Neural cell (in vitro differentiated cells): ENCODE results near the gene BCAT1. TPM values are rescaled to one million over a fixed set of nuclear protein-coding genes. Genes with fewer than 3 reads are reported as not detected.

Source experiments
- H2AFZ ChIP-seq: fragments of 200-600, 300-800 bp; sonication (generic), shearing (Covaris generic); 2 replicates; pipeline ENCODE4 v1.6.0; 2014; ENCODE audit warnings: low read depth, mild to moderate bottlenecking, antibody characterized with exemption, low read length, moderate library complexity
- H3F3A ChIP-seq: fragments of 200-600 bp; shearing (Covaris generic); 2 replicates; pipeline ENCODE4 v1.6.1; 2016; ENCODE audit warnings: mild to moderate bottlenecking, moderate library complexity, mixed read lengths, antibody characterized with exemption, low read length; ENCODE audit not compliant: insufficient read depth, poor library complexity, severe bottlenecking
- H3K27ac ChIP-seq: fragments of 200-600, 300-800 bp; sonication (generic), shearing (Covaris generic); 2 replicates; pipeline ENCODE4 v1.5.1; 2014; ENCODE audit warnings: mild to moderate bottlenecking, low read length, moderate library complexity
- H3K27me3 ChIP-seq: fragments of 300-800, 200-600 bp; sonication (generic), shearing (Covaris generic); 2 replicates; pipeline ENCODE4 v1.6.0; 2014; ENCODE audit warnings: mild to moderate bottlenecking, low read depth, low read length, moderate library complexity; ENCODE audit not compliant: insufficient read depth
- H3K36me3 ChIP-seq: fragments of 300-800, 200-600 bp; sonication (generic), shearing (Covaris generic); 2 replicates; pipeline ENCODE4 v1.5.1; 2014; ENCODE audit warnings: mild to moderate bottlenecking, antibody characterized with exemption, low read length, moderate library complexity; ENCODE audit not compliant: insufficient read depth
- H3K4me2 ChIP-seq: fragments of 300-800, 200-600 bp; sonication (generic), shearing (Covaris generic); 2 replicates; pipeline ENCODE4 v1.6.0; 2014; ENCODE audit warnings: mild to moderate bottlenecking, low read length
- H3K4me3 ChIP-seq: fragments of 300-800, 200-600 bp; sonication (generic), shearing (Covaris generic); 2 replicates; pipeline ENCODE4 v1.5.1; 2014; ENCODE audit warnings: mild to moderate bottlenecking, low read length, moderate library complexity
- H3K79me2 ChIP-seq: fragments of 200-600 bp; shearing (Covaris generic); replicated peaks from 2 replicates; pipeline ENCODE4 v1.6.0; 2014; ENCODE audit warnings: mild to moderate bottlenecking, low read length, moderate library complexity; ENCODE audit not compliant: insufficient read depth
- H3K9ac ChIP-seq: fragments of 300-800, 200-600 bp; sonication (generic), shearing (Covaris generic); 2 replicates; pipeline ENCODE4 v1.6.1; 2016; ENCODE audit warnings: mild to moderate bottlenecking, low read length, mixed read lengths
- H3K9me2 ChIP-seq: fragments of 200-600 bp; shearing (Covaris generic); 2 replicates; pipeline ENCODE4 v1.6.1; 2016; ENCODE audit warnings: mild to moderate bottlenecking, low read length, mixed read lengths; ENCODE audit not compliant: insufficient read depth
- H3K9me3 ChIP-seq: fragments of 200-600, 300-800 bp; sonication (generic), shearing (Covaris generic); 2 replicates; pipeline ENCODE4 v1.6.1; 2016; ENCODE audit warnings: mild to moderate bottlenecking, mixed run types, low read length, moderate library complexity, mixed read lengths
- H4K20me1 ChIP-seq: fragments of 200-600 bp; shearing (Covaris generic); 2 replicates; pipeline ENCODE4 v1.6.1; 2016; ENCODE audit warnings: mild to moderate bottlenecking, mixed run types; ENCODE audit not compliant: insufficient read depth
- CTCF ChIP-seq: fragments of 450-650 bp; IDR thresholded peaks from 2 replicates; pipeline ENCODE4 v1.5.1; 2014; ENCODE audit warnings: antibody characterized with exemption, mild to moderate bottlenecking, moderate library complexity; ENCODE audit not compliant: poor library complexity, severe bottlenecking
- EP300 ChIP-seq: fragments of 450-650 bp; conservative IDR thresholded peaks from 2 replicates; pipeline ENCODE4 v1.6.1; 2014; ENCODE audit warnings: antibody characterized with exemption, mild to moderate bottlenecking, moderate library complexity; ENCODE audit not compliant: poor library complexity, severe bottlenecking
- EZH2 ChIP-seq: fragments of 200-600, 300-800 bp; shearing (Covaris generic), sonication (generic); IDR thresholded peaks from 2 replicates; pipeline ENCODE4 v1.6.1; 2014; ENCODE audit warnings: antibody characterized with exemption, low read length, borderline replicate concordance, mild to moderate bottlenecking; ENCODE audit not compliant: insufficient read depth, poor library complexity, severe bottlenecking
- MXI1 ChIP-seq: fragments of 450-650 bp; conservative IDR thresholded peaks from 2 replicates; pipeline ENCODE4 v1.6.1; 2014; ENCODE audit warnings: antibody characterized with exemption, mild to moderate bottlenecking; ENCODE audit not compliant: poor library complexity, severe bottlenecking
- POLR2AphosphoS5 ChIP-seq: IDR thresholded peaks from 2 replicates; pipeline ENCODE4 v1.6.1; 2012
- RAD21 ChIP-seq: fragments of 450-650 bp; conservative IDR thresholded peaks from 2 replicates; pipeline ENCODE4 v1.6.1; 2014; ENCODE audit warnings: antibody characterized with exemption, mild to moderate bottlenecking, moderate library complexity
- REST ChIP-seq: IDR thresholded peaks from 2 replicates; pipeline ENCODE4 v1.6.1; 2012; ENCODE audit warnings: borderline replicate concordance
- SMC3 ChIP-seq: fragments of 450-650 bp; conservative IDR thresholded peaks from 2 replicates; pipeline ENCODE4 v1.6.1; 2014; ENCODE audit warnings: antibody characterized with exemption, mild to moderate bottlenecking, moderate library complexity; ENCODE audit not compliant: poor library complexity
- TAF1 ChIP-seq: IDR thresholded peaks from 2 replicates; pipeline ENCODE4 v1.6.1; 2012; ENCODE audit warnings: low read depth
- polyA plus RNA-seq: library from polyadenylated mRNA; depleted of rRNA; stranded (reverse); fragments of >200 nt; gene quantifications from 2 replicates; pipeline ENCODE4 v1.2.3, GENCODE V29; 2014

BCAT1 gene
- polyA plus RNA-seq, 1 donor from 2014 or later, result 31.3 TPM

- H3K36me3 ChIP-seq, result no peaks in the 10 kb centered on the region
- H3K4me2 ChIP-seq, result no peak overlapping the region
- no peak overlapping the region for H3K9ac ChIP-seq
- H4K20me1 ChIP-seq, result no peaks in the 10 kb centered on the region
- H3K9me3 ChIP-seq, result no peaks in the 10 kb centered on the region
- no peaks in the 10 kb centered on the region for H3K9me2 ChIP-seq
- no peak for TF ChIP-seq TAF1
- no peak for TF ChIP-seq POLR2AphosphoS5
- no peak for TF ChIP-seq EP300
- no peak for TF ChIP-seq CTCF
- no peak for TF ChIP-seq MXI1
- no peak for TF ChIP-seq SMC3
- no peak for TF ChIP-seq RAD21
- no peak for TF ChIP-seq REST
- TF ChIP-seq EZH2, result no peak
- H3K27ac ChIP-seq, result no peak overlapping the region
- H2AFZ ChIP-seq, result no peak overlapping the region
- no peaks in the 10 kb centered on the region for H3K79me2 ChIP-seq
- H3K27me3 ChIP-seq, result no peaks in the 10 kb centered on the region
- no peaks in the 10 kb centered on the region for H3F3A ChIP-seq
- no peak overlapping the region for H3K4me3 ChIP-seq
Measured at GRCh38 chr12:24972078-24972477, 23.2 kb upstream of the BCAT1 start.

- Histone ChIP-seq H3K27me3 (no peaks in the 10 kb centered on the region), H4K20me1 (no peaks in the 10 kb centered on the region), H3K9me3 (no peaks in the 10 kb centered on the region), H2AFZ (no peak overlapping the region), H3K27ac (no peak overlapping the region), H3F3A (no peaks in the 10 kb centered on the region), H3K4me3 (no peak overlapping the region), H3K4me2 (no peak overlapping the region), H3K9me2 (no peaks in the 10 kb centered on the region), H3K9ac (no peak overlapping the region), H3K36me3 (no peaks in the 10 kb centered on the region), H3K79me2 (no peaks in the 10 kb centered on the region)
- TF ChIP-seq EP300 (no peak), RAD21 (no peak), MXI1 (no peak), EZH2 (no peak), TAF1 (no peak), POLR2AphosphoS5 (no peak), REST (no peak), SMC3 (no peak), CTCF (no peak)
Measured at GRCh38 chr12:24970177-24970576, 21.3 kb upstream of the BCAT1 start.
